Heart right ventricle (tissue), 16 donors: Measurements from ENCODE around the gene CD7. TPM values are rescaled to one million over a fixed set of nuclear protein-coding genes. Genes with fewer than 3 reads are reported as not detected.

ENCODE experiments used
- ATAC-seq, 8 donors: fragments of 200-7000 bp; cut with Tn5 transposase; one replicate each; pipeline ENCODE4 v1.9.1; 2020; ENCODE audit warnings: mild to moderate bottlenecking in 8 of 8, moderate library complexity in 8 of 8, moderate number of reproducible peaks in 1 of 8
- DNase-seq, 2 donors: peaks; one replicate each; pipeline ENCODE4 v3.0.0-alpha.2; 2020
- H3K27ac ChIP-seq, 10 donors: fragments of 200-600 bp; sonication (generic) in 2 of 10; one replicate each; pipeline versions ENCODE4 v1.5.0 to v1.8.0; 2020 to 2022; ENCODE audit warnings: mild to moderate bottlenecking in 3 of 10
- H3K27me3 ChIP-seq, 7 donors: fragments of 200-600 bp; one replicate each; pipeline ENCODE4 v1.8.0; 2021 to 2022; ENCODE audit warnings: mild to moderate bottlenecking in 2 of 7
- H3K36me3 ChIP-seq, 9 donors: fragments of 200-600 bp; sonication (generic) in 1 of 9; one replicate each; pipeline versions ENCODE4 v1.5.0 to v1.8.0; 2020 to 2022; ENCODE audit warnings: mild to moderate bottlenecking in 2 of 9
- H3K4me1 ChIP-seq, 9 donors: fragments of 200-600 bp; sonication (generic) in 1 of 9; one replicate each; pipeline versions ENCODE4 v1.5.0 to v1.8.0; 2020 to 2022; ENCODE audit warnings: mild to moderate bottlenecking in 4 of 9
- H3K4me3 ChIP-seq, 10 donors: fragments of 200-600 bp; sonication (generic) in 2 of 10; one replicate each; pipeline versions ENCODE4 v1.5.0 to v1.8.0; 2020 to 2022; ENCODE audit warnings: mild to moderate bottlenecking in 7 of 10, moderate library complexity in 2 of 10
- H3K9me3 ChIP-seq, 11 donors: fragments of 200-600 bp in 10 of 11; sonication (generic) in 2 of 11; one replicate each; pipeline versions ENCODE4 v1.5.0 to v1.8.0; 2013 to 2022; ENCODE audit warnings: mild to moderate bottlenecking in 2 of 11, control low read depth in 1 of 11, moderate library complexity in 1 of 11
- CTCF ChIP-seq, 9 donors: fragments of 200-600 bp; sonication (generic) in 2 of 9; IDR thresholded peaks; one replicate each; pipeline versions ENCODE4 v1.5.0 to v1.8.0; 2021 to 2022; ENCODE audit warnings: antibody characterized with exemption in 9 of 9, mild to moderate bottlenecking in 5 of 9, moderate library complexity in 1 of 9
- WGBS, 2 donors: extraction: QIAGEN DNeasy Blood & Tissue Kit; methylation state at CpG; one replicate each; pipeline ENCODE4 v1.1.7; 2013; ENCODE audit warnings: inconsistent platforms in 1 of 2; 5-methylcytosine and 5-hydroxymethylcytosine counted together
- intact Hi-C, 10 donors: fragments of 100-400 bp; cut with DNase I; formaldehyde crosslinking; loops; one replicate each; pipeline versions ENCODE4 v1.11.1 to v1.14.2; 2022
- polyA plus RNA-seq, 2 donors: library from polyadenylated mRNA; stranded (reverse); fragments of 200-250 nt; gene quantifications; one replicate each; pipeline ENCODE4 v1.2.3, GENCODE V29; 2013
- total RNA-seq, 10 donors: library from RNA; stranded (reverse); fragmentation: NEBNext Ultra II Directional in 3 of 10; extraction: Animal tissue kit (Norgen Biotek cat#: 25700) in 3 of 10; gene quantifications; one replicate each; pipeline versions ENCODE4 v1.2.1 to v1.2.4, GENCODE V29; 2021 to 2023
- donor health status: Arrhythmogenic right ventricular cardiomyopathy.
- donor health status: ischemic (EF 13 %, LVEDD 7.1; RV severe dilation, severe dysfunction).
- donor health status: healthy with polysubstance abuse.
- donor health status: DM: no; HTN: yes; CAD: no.
- donor health status: DM: no; HTN: no; CAD: no.
- donor health status: ischemic (EF 25% LVEDD 6.9; RV normal size, moderate dysfunction).
- donor health status: ischemic (EF 25% LVEDD 5.7; RV mildly dilated, moderate dysfunction).
- donor health status: healthy.
- donor health status: DM: yes; HTN: yes; CAD: no.
- donor health status: Ischemic cardiomyopathy.
- donor health status: ischemic (EF 35%, LVEDD 5.7; RV mildly dilated, moderate dysfunction).
- donor health status: nonischemic (EF 11% LVEDD 7.7; RV severe dilation, severe dysfunction).
- donor health status: DM: yes; HTN: yes; CAD: no.
- donor health status: PGD.
- donor health status: ischemic (EF 29% LVEDD 5.4; RV normal size, mild dysfunction).
- donor health status: nonischemic (EF 23%, LVEDD 6.1; RV moderate dilation, normal function).

Gene CD7
- total and polyA plus RNA-seq, 12 donors = 0.15 to 6.0 (median 0.39) TPM; not detected in 1

GRCh38 chr17:82327289-82327688, 9.9 kb upstream of the CD7 start:
- ATAC-seq (no peak), DNase-seq (no peak)
- Histone ChIP-seq H3K27me3 (peaks cover 0 to 43% (median 28%) of the 10 kb centered on the region in 7 donors), H3K27ac (no peak overlapping the region), H3K4me1 (peaks cover 4 to 19% (median 12%) of the 10 kb centered on the region in 9 donors), H3K36me3 (peaks cover 0 to 7% (median 0%) of the 10 kb centered on the region in 9 donors), H3K4me3 (no peak overlapping the region), H3K9me3 (no peaks in the 10 kb centered on the region)
- no peak for TF ChIP-seq CTCF (IDR thresholded peaks at IDR 0.05)
- 70% methylated on average over 15 of the region's 15 CpGs for WGBS, 2 donors
- intact Hi-C loops = loop anchor here in 3 of 10 donors (10.0 kb wide), 3 partner anchors 82 to 292 kb away; partner anchors contain the start of genes DCXR (in 1 of the 3) and RAC3 (in 1 of the 3)

GRCh38 chr17:82325286-82326180, 8.1 kb upstream of the CD7 start:
- Histone ChIP-seq H3K4me3 (no peak overlapping the region), H3K27ac (no peak overlapping the region), H3K9me3 (no peaks in the 10 kb centered on the region), H3K4me1 (peaks cover 4 to 18% (median 10%) of the 10 kb centered on the region in 9 donors), H3K27me3 (peaks cover 0 to 49% (median 26%) of the 10 kb centered on the region in 7 donors), H3K36me3 (peaks cover 0 to 13% (median 0%) of the 10 kb centered on the region in 9 donors)
- DNase-seq = peak in 1 of 2 donors; percentile 10
- ATAC-seq = no peak
- WGBS, 2 donors = 90% methylated on average over 30 of the region's 30 CpGs
- intact Hi-C loops = loop anchor here in 3 of 10 donors (10.0 kb wide), 3 partner anchors 81 to 291 kb away; partner anchors contain the start of genes DCXR (in 1 of the 3) and RAC3 (in 1 of the 3)
- TF ChIP-seq CTCF (IDR thresholded peaks at IDR 0.05) = no peak

GRCh38 chr17:82324566-82325285, 7.3 kb upstream of the CD7 start:
- no peak overlapping the region for H3K27ac ChIP-seq
- peaks cover 0 to 12% (median 4%) of the 10 kb centered on the region in 9 donors for H3K4me1 ChIP-seq
- ATAC-seq (peak in 1 of 8 donors; percentile 23), DNase-seq (no peak)
- H3K27me3 ChIP-seq = peaks cover 0 to 43% (median 22%) of the 10 kb centered on the region in 7 donors
- no peaks in the 10 kb centered on the region for H3K9me3 ChIP-seq
- peaks cover 0 to 13% (median 0%) of the 10 kb centered on the region in 9 donors for H3K36me3 ChIP-seq
- no peak overlapping the region for H3K4me3 ChIP-seq
- 69 to 70% methylated on average over 25 of the region's 25 CpGs for WGBS, 2 donors
- intact Hi-C loops = loop anchor here (5.0 to 10.0 kb wide), 7 partner anchors 80 to 290 kb away; partner anchors contain the start of genes DCXR (in 1 of the 10) and RAC3 (in 1 of the 10)
- no peak for TF ChIP-seq CTCF (IDR thresholded peaks at IDR 0.05)
